ENCODE results near the gene LMNTD2. TPM values are rescaled to one million over a fixed set of nuclear protein-coding genes. Genes with fewer than 3 reads are reported as not detected.

The LMNTD2 gene
- total RNA-seq, 1 donor from 2014 or later: 5.9 TPM

DNA sequence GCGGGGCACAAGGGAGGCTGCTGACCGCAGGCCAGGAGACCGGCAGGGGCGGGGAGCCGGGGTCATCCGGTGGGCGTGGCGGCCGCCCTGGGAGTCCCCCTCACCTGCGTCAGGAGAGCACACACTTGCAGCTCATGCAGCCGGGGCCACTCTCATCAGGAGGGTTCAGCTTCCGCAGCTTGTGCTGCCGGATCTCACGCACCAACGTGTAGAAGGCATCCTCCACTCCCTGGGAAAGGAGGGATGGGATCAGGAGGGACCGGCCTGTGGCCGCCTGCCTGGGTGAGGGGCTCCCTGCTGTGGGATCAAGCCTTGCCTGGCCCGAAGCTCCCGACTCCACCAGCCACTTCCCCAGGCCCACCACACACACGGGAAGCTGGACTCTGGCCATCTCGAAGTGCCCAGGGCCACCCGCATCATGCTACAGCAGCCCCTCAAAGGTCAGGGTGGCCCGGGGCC lies 28.0 kb downstream of the LMNTD2 start:
- no peak for DNase-seq

GRCh38 chr11:531919-532526 lies 28.5 kb downstream of the LMNTD2 start:
- DNase-seq (peak; percentile 58), ATAC-seq (no peak)
- H3K27me3 ChIP-seq: no peaks in the 10 kb centered on the region
- peaks cover 23% of the 10 kb centered on the region for H3K4me1 ChIP-seq
- peaks cover 27% of the 10 kb centered on the region for H3K36me3 ChIP-seq
- TF ChIP-seq CTCF (IDR thresholded peaks at IDR 0.05): no peak
- no peak overlapping the region for H3K27ac ChIP-seq
- H3K4me3 ChIP-seq: no peak overlapping the region
- intact Hi-C loops (cut with DNase I): no loop called here
- H3K9me3 ChIP-seq: no peaks in the 10 kb centered on the region

More for the DNA sequence above, 28.0 kb downstream of the LMNTD2 start:
- intact Hi-C loops (cut with DNase I): no loop called here
- Histone ChIP-seq H3K4me3 (no peak overlapping the region), H3K27ac (no peak overlapping the region), H3K36me3 (peaks cover 27% of the 10 kb centered on the region), H3K9me3 (no peaks in the 10 kb centered on the region), H3K27me3 (no peaks in the 10 kb centered on the region), H3K4me1 (peaks cover 25% of the 10 kb centered on the region)
- no peak for ATAC-seq
- no peak for TF ChIP-seq CTCF (IDR thresholded peaks at IDR 0.05)

- H3K9me3 ChIP-seq: no peaks in the 10 kb centered on the region
- no peak overlapping the region for H3K27ac ChIP-seq
- peaks cover 14% of the 10 kb centered on the region for H3K4me1 ChIP-seq
- H3K36me3 ChIP-seq: peaks cover 27% of the 10 kb centered on the region
- no peaks in the 10 kb centered on the region for H3K27me3 ChIP-seq
- DNase-seq (peak; percentile 63), ATAC-seq (no peak)
- intact Hi-C loops (cut with DNase I): no loop called here
- TF ChIP-seq CTCF (IDR thresholded peaks at IDR 0.05): no peak
- H3K4me3 ChIP-seq: no peak overlapping the region
These were observed 29.3 kb downstream of the LMNTD2 start for GRCh38 chr11:530960-531831.

GRCh38 chr11:529728-530411 lies 30.7 kb downstream of the LMNTD2 start:
- Histone ChIP-seq H3K9me3 (no peaks in the 10 kb centered on the region), H3K27ac (no peak overlapping the region), H3K36me3 (peaks cover 27% of the 10 kb centered on the region), H3K4me3 (no peak overlapping the region), H3K27me3 (no peaks in the 10 kb centered on the region), H3K4me1 (peaks cover 12% of the 10 kb centered on the region)
- no peak for TF ChIP-seq CTCF (IDR thresholded peaks at IDR 0.05)
- ATAC-seq (no peak), DNase-seq (peak; percentile 65)
- intact Hi-C loops (cut with DNase I): no loop called here

GRCh38 chr11:528815-529727 lies 31.5 kb downstream of the LMNTD2 start:
- Histone ChIP-seq H3K4me1 (peaks cover 6% of the 10 kb centered on the region), H3K9me3 (no peaks in the 10 kb centered on the region), H3K4me3 (no peak overlapping the region), H3K27ac (no peak overlapping the region), H3K36me3 (peaks cover 27% of the 10 kb centered on the region), H3K27me3 (no peaks in the 10 kb centered on the region)
- ATAC-seq (no peak), DNase-seq (peak; percentile 61)
- no peak for TF ChIP-seq CTCF (IDR thresholded peaks at IDR 0.05)
- intact Hi-C loops (cut with DNase I): no loop called here
